Tibial nerve (tissue), 4 donors: ENCODE data around the gene GPR146. TPM values are rescaled to one million over a fixed set of nuclear protein-coding genes. Genes with fewer than 3 reads are reported as not detected.
A peak's percentile ranks its signal among the peaks of the same experiment; 100 is the strongest.

Experiments
- DNase-seq, 2 donors: peaks; one replicate each; pipeline ENCODE4 v3.0.0-alpha.2; 2019; ENCODE audit warnings: low spot score in 2 of 2
- H3K27ac ChIP-seq, 4 donors: fragments of 200-600 bp; sonication (generic) in 3 of 4; one replicate each; pipeline ENCODE4 v1.5.1; 2017 to 2019; ENCODE audit warnings: mild to moderate bottlenecking in 1 of 4
- H3K27me3 ChIP-seq, 2 donors: fragments of 200-600 bp; sonication (generic) in 1 of 2; one replicate each; pipeline versions ENCODE4 v1.5.1 to v1.6.0; 2017 to 2019
- H3K36me3 ChIP-seq, 3 donors: fragments of 200-600 bp; sonication (generic); one replicate each; pipeline ENCODE4 v1.5.1; 2018 to 2019
- H3K4me1 ChIP-seq, 4 donors: fragments of 200-600 bp; sonication (generic) in 3 of 4; one replicate each; pipeline ENCODE4 v1.5.1; 2017 to 2019
- H3K4me3 ChIP-seq, 4 donors: fragments of 200-600 bp; sonication (generic) in 3 of 4; one replicate each; pipeline ENCODE4 v1.5.1; 2017 to 2019; ENCODE audit warnings: mild to moderate bottlenecking in 1 of 4, moderate library complexity in 1 of 4
- H3K9me3 ChIP-seq, 4 donors: fragments of 200-600 bp; sonication (generic) in 3 of 4; one replicate each; pipeline ENCODE4 v1.5.1; 2017 to 2019
- CTCF ChIP-seq, 5 experiments: fragments of 200-600 bp in 3 of 5; fragments of 450-650 bp in 2 of 5; sonication (generic) in 3 of 5; IDR thresholded peaks; one replicate each; pipeline ENCODE4 v1.5.1; 2016 to 2019; ENCODE audit warnings: antibody characterized with exemption in 5 of 5, mild to moderate bottlenecking in 3 of 5, moderate library complexity in 2 of 5
- EP300 ChIP-seq, 2 donors: sonication (generic); formaldehyde crosslinking; IDR thresholded peaks; one replicate each; pipeline ENCODE4 v1.6.1; 2017; ENCODE audit warnings: antibody characterized with exemption in 2 of 2, mild to moderate bottlenecking in 1 of 2
- POLR2A ChIP-seq, 2 donors: fragments of 450-650 bp; IDR thresholded peaks; one replicate each; pipeline ENCODE4 v1.6.1; 2017; ENCODE audit warnings: antibody characterized with exemption in 2 of 2, mild to moderate bottlenecking in 2 of 2, moderate library complexity in 2 of 2
- WGBS, 2 donors: methylation state at CpG; one replicate each; pipeline ENCODE4 v1.1.5; 2018; 5-methylcytosine and 5-hydroxymethylcytosine counted together
- total RNA-seq, 4 donors: library from RNA; depleted of rRNA; stranded (reverse); fragments of >200 nt; gene quantifications; one replicate each; pipeline ENCODE4 v1.1.0, GENCODE V29; 2016

The GPR146 gene
- total RNA-seq, 4 donors from 2014 or later, result 27.8 to 91.8 (median 59.1) TPM

GRCh38 chr7:1028044-1028770, 16.1 kb upstream of the GPR146 start:
- Histone ChIP-seq H3K9me3 (no peaks in the 10 kb centered on the region), H3K4me1 (peaks cover 0 to 61% (median 26%) of the 10 kb centered on the region in 4 donors), H3K27me3 (no peaks in the 10 kb centered on the region), H3K27ac (peak overlapping the region; percentile 94 to 99 (median 97)), H3K4me3 (peak overlapping the region; percentile 72 to 95 (median 88)), H3K36me3 (peaks cover 0 to 29% (median 0%) of the 10 kb centered on the region in 3 donors)
- DNase-seq, result peak; percentile 85 to 86
- TF ChIP-seq POLR2A (IDR thresholded peaks at IDR 0.05), result peak; percentile 93 to 98
- TF ChIP-seq EP300 (IDR thresholded peaks at IDR 0.05), result peak; percentile 24 to 88
- TF ChIP-seq CTCF (IDR thresholded peaks at IDR 0.05), result peak in 1 of 5 experiments; percentile 44
- WGBS, 2 donors, result 0 to 1% methylated on average over 26 to 57 of the region's 77 CpGs

- WGBS, 2 donors, result 46 to 53% methylated on average over 15 to 18 of the region's 18 CpGs
- H3K36me3 ChIP-seq, result peaks cover 0 to 26% (median 0%) of the 10 kb centered on the region in 3 donors
- H3K4me1 ChIP-seq, result peaks cover 0 to 56% (median 24%) of the 10 kb centered on the region in 4 donors
- H3K27me3 ChIP-seq, result no peaks in the 10 kb centered on the region
- peak; percentile 78 to 88 for DNase-seq
- peak overlapping the region; percentile 72 to 95 (median 88) for H3K4me3 ChIP-seq
- no peaks in the 10 kb centered on the region for H3K9me3 ChIP-seq
- peak overlapping the region; percentile 94 to 99 (median 97) for H3K27ac ChIP-seq
- peak in 1 of 5 experiments; percentile 10 for TF ChIP-seq CTCF (IDR thresholded peaks at IDR 0.05)
- TF ChIP-seq EP300 (IDR thresholded peaks at IDR 0.05), result peak; percentile 41 to 86
- peak; percentile 18 to 47 for TF ChIP-seq POLR2A (IDR thresholded peaks at IDR 0.05)
These were observed 15.3 kb upstream of the GPR146 start for GRCh38 chr7:1028775-1029636.

GRCh38 chr7:1029637-1030443, 14.5 kb upstream of the GPR146 start:
- Histone ChIP-seq H3K36me3 (peaks cover 0 to 18% (median 0%) of the 10 kb centered on the region in 3 donors), H3K4me3 (no peak overlapping the region), H3K27ac (peak overlapping the region; percentile 94 to 99 (median 97)), H3K9me3 (no peaks in the 10 kb centered on the region), H3K27me3 (no peaks in the 10 kb centered on the region), H3K4me1 (peaks cover 0 to 48% (median 20%) of the 10 kb centered on the region in 4 donors)
- no peak for DNase-seq
- TF ChIP-seq EP300 (IDR thresholded peaks at IDR 0.05) (no peak), POLR2A (IDR thresholded peaks at IDR 0.05) (no peak), CTCF (IDR thresholded peaks at IDR 0.05) (no peak)
- 89 to 90% methylated on average over 28 to 33 of the region's 33 CpGs for WGBS, 2 donors

GRCh38 chr7:1030444-1031070, 13.8 kb upstream of the GPR146 start:
- no peaks in the 10 kb centered on the region for H3K9me3 ChIP-seq
- no peaks in the 10 kb centered on the region for H3K27me3 ChIP-seq
- H3K4me3 ChIP-seq, result no peak overlapping the region
- TF ChIP-seq CTCF (IDR thresholded peaks at IDR 0.05) (no peak), EP300 (IDR thresholded peaks at IDR 0.05) (no peak), POLR2A (IDR thresholded peaks at IDR 0.05) (no peak)
- no peak for DNase-seq
- H3K27ac ChIP-seq, result peak overlapping the region in 1 of 4 donors; percentile 99
- H3K4me1 ChIP-seq, result peaks cover 0 to 41% (median 17%) of the 10 kb centered on the region in 4 donors
- peaks cover 0 to 11% (median 0%) of the 10 kb centered on the region in 3 donors for H3K36me3 ChIP-seq
- WGBS, 2 donors, result 83 to 91% methylated on average over 9 to 12 of the region's 12 CpGs
